OCI-LY1 (cell line): ENCODE results near the gene KCNH8.

Experiments
- H2AFZ ChIP-seq: fragments of 200-600 bp; sonication (generic), shearing (Covaris generic); 2 replicates; pipeline ENCODE4 v1.6.0; 2014; ENCODE audit warnings: antibody characterized with exemption, mild to moderate bottlenecking, low read length
- H3F3A ChIP-seq: fragments of 200-600 bp; sonication (generic), shearing (Covaris generic); 2 replicates; pipeline ENCODE4 v1.6.0; 2014; ENCODE audit warnings: mild to moderate bottlenecking, antibody characterized with exemption, low read length, moderate library complexity; ENCODE audit not compliant: insufficient read depth
- H3K27ac ChIP-seq: fragments of 200-600 bp; sonication (generic); 2 replicates; pipeline ENCODE4 v1.5.1; 2014; ENCODE audit warnings: low read length, mixed run types, mild to moderate bottlenecking, low read depth; ENCODE audit not compliant: poor library complexity, severe bottlenecking
- H3K27me3 ChIP-seq: fragments of 200-600 bp; sonication (generic); 2 replicates; pipeline ENCODE4 v1.6.0; 2014; ENCODE audit warnings: antibody characterized with exemption, mild to moderate bottlenecking, low read length, moderate library complexity; ENCODE audit not compliant: insufficient read depth
- H3K36me3 ChIP-seq: fragments of 200-600 bp; sonication (generic); 2 replicates; pipeline ENCODE4 v1.6.1; 2014; ENCODE audit warnings: mild to moderate bottlenecking, antibody characterized with exemption, low read length, moderate library complexity, mixed read lengths; ENCODE audit not compliant: insufficient read depth
- H3K4me1 ChIP-seq: fragments of 200-600 bp; sonication (generic); 2 replicates; pipeline ENCODE4 v1.5.1; 2014; ENCODE audit warnings: mild to moderate bottlenecking, low read length, moderate library complexity; ENCODE audit not compliant: insufficient read depth, severe bottlenecking
- H3K4me2 ChIP-seq: fragments of 200-600 bp; sonication (generic), shearing (Covaris generic); 2 replicates; pipeline ENCODE4 v1.6.1; 2014; ENCODE audit warnings: low read length
- H3K4me3 ChIP-seq: fragments of 200-600 bp; sonication (generic); 2 replicates; pipeline ENCODE4 v1.5.1; 2014; ENCODE audit warnings: low read length, low read depth, mild to moderate bottlenecking, mixed read lengths; ENCODE audit not compliant: poor library complexity, severe bottlenecking
- H3K79me2 ChIP-seq: fragments of 200-600 bp; shearing (Covaris generic); 2 replicates; pipeline ENCODE4 v1.6.1; 2016; ENCODE audit warnings: mixed run types, low read length, mixed read lengths; ENCODE audit not compliant: insufficient read depth
- H3K9ac ChIP-seq: fragments of 200-600 bp; sonication (generic), shearing (Covaris generic); 2 replicates; pipeline ENCODE4 v1.6.1; 2014; ENCODE audit warnings: mild to moderate bottlenecking, low read length, mixed read lengths
- H3K9me2 ChIP-seq: fragments of 200-600 bp; sonication (generic), shearing (Covaris generic); 2 replicates; pipeline ENCODE4 v1.6.1; 2014; ENCODE audit warnings: low read depth, mild to moderate bottlenecking, low read length, mixed read lengths
- H3K9me3 ChIP-seq: fragments of 200-600 bp; shearing (Covaris generic); 2 replicates; pipeline ENCODE4 v1.6.1; 2014; ENCODE audit warnings: low read length, mixed read lengths
- H4K20me1 ChIP-seq: fragments of 200-600 bp; sonication (generic), shearing (Covaris generic); 2 replicates; pipeline ENCODE4 v1.6.0; 2016; ENCODE audit warnings: mild to moderate bottlenecking, low read length; ENCODE audit not compliant: insufficient read depth
- CTCF ChIP-seq: fragments of 200-600 bp; sonication (generic), shearing (Covaris generic); IDR thresholded peaks from 2 replicates; pipeline ENCODE4 v1.5.1; 2017; ENCODE audit warnings: mild to moderate bottlenecking, antibody characterized with exemption, low read length, moderate library complexity, mixed read lengths
- EZH2 ChIP-seq: fragments of 200-600 bp; sonication (generic), shearing (Covaris generic); IDR thresholded peaks from 2 replicates; pipeline ENCODE4 v1.8.0; 2017; ENCODE audit warnings: borderline replicate concordance, mixed run types, mild to moderate bottlenecking, antibody characterized with exemption, low read length, moderate library complexity, mixed read lengths

Gene KCNH8

GRCh38 chr3:19399356-19399755 is 251.0 kb downstream of the KCNH8 start:
- Histone ChIP-seq H3K79me2 (no peaks in the 10 kb centered on the region), H4K20me1 (no peaks in the 10 kb centered on the region), H3K4me3 (no peak overlapping the region), H3F3A (no peaks in the 10 kb centered on the region), H3K4me2 (no peak overlapping the region), H3K36me3 (no peaks in the 10 kb centered on the region), H3K9me3 (no peaks in the 10 kb centered on the region), H3K9me2 (no peaks in the 10 kb centered on the region), H3K27ac (no peak overlapping the region), H2AFZ (no peak overlapping the region), H3K27me3 (no peaks in the 10 kb centered on the region), H3K9ac (no peak overlapping the region), H3K4me1 (no peaks in the 10 kb centered on the region)
- TF ChIP-seq CTCF, result no peak
- no peak for TF ChIP-seq EZH2

- Histone ChIP-seq H3K9ac (no peak overlapping the region), H3K4me3 (no peak overlapping the region), H3K27me3 (no peaks in the 10 kb centered on the region), H3K4me1 (no peaks in the 10 kb centered on the region), H4K20me1 (no peaks in the 10 kb centered on the region), H3K9me3 (no peaks in the 10 kb centered on the region), H3K27ac (no peak overlapping the region), H3F3A (no peaks in the 10 kb centered on the region), H3K36me3 (no peaks in the 10 kb centered on the region), H2AFZ (no peak overlapping the region), H3K79me2 (no peaks in the 10 kb centered on the region), H3K4me2 (no peak overlapping the region), H3K9me2 (no peaks in the 10 kb centered on the region)
- TF ChIP-seq EZH2, result no peak
- TF ChIP-seq CTCF, result no peak
Measured at GRCh38 chr3:19399836-19400235, 251.5 kb downstream of the KCNH8 start.

DNA sequence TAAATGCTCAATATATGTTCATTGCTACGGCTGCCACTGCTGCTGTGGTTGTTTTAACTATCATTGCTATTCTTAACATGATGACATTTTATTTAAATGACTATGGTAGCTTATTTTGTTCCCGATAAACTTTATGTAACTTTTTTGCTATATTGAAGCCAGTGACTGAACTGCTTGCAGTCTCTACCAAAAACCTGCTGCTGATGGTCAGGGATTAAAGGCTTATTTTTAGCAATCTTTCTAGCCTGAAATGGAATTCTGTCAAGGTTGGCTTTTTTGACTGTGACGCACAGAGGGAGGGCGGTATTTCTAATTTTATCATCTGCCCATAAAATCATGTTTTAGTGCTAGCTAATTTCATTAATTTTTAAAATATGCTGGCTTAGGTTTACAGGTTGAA is 271.8 kb downstream of the KCNH8 start:
- Histone ChIP-seq H3K9me2 (no peaks in the 10 kb centered on the region), H3K79me2 (no peaks in the 10 kb centered on the region), H3K36me3 (no peaks in the 10 kb centered on the region), H3K9ac (no peak overlapping the region), H3K9me3 (no peaks in the 10 kb centered on the region), H3K4me2 (no peak overlapping the region), H3K4me3 (no peak overlapping the region), H3F3A (no peaks in the 10 kb centered on the region), H3K27me3 (no peaks in the 10 kb centered on the region), H3K4me1 (no peaks in the 10 kb centered on the region), H4K20me1 (no peaks in the 10 kb centered on the region), H2AFZ (no peak overlapping the region), H3K27ac (no peak overlapping the region)
- no peak for TF ChIP-seq EZH2

- no peak overlapping the region for H3K9ac ChIP-seq
- H2AFZ ChIP-seq, result no peak overlapping the region
- TF ChIP-seq EZH2 (no peak), CTCF (no peak)
- no peaks in the 10 kb centered on the region for H3K27me3 ChIP-seq
- no peak overlapping the region for H3K4me2 ChIP-seq
- no peaks in the 10 kb centered on the region for H3K9me3 ChIP-seq
- H3K79me2 ChIP-seq, result no peaks in the 10 kb centered on the region
- H3K36me3 ChIP-seq, result no peaks in the 10 kb centered on the region
- H3K9me2 ChIP-seq, result no peaks in the 10 kb centered on the region
- H4K20me1 ChIP-seq, result no peaks in the 10 kb centered on the region
- no peak overlapping the region for H3K27ac ChIP-seq
- no peaks in the 10 kb centered on the region for H3K4me1 ChIP-seq
- H3F3A ChIP-seq, result no peaks in the 10 kb centered on the region
- no peak overlapping the region for H3K4me3 ChIP-seq
Measured at GRCh38 chr3:19425825-19426224, 277.5 kb downstream of the KCNH8 start.
